Aorta (tissue), 5 donors: ENCODE data around the gene FUZ. TPM values are rescaled to one million over a fixed set of nuclear protein-coding genes. Genes with fewer than 3 reads are reported as not detected.

Experiments used
- ATAC-seq: fragments of 200-7000 bp; cut with Tn5 transposase; one replicate; pipeline ENCODE4 v1.9.1; 2022; ENCODE audit warnings: moderate library complexity; ENCODE audit not compliant: low FRiP score
- DNase-seq, 2 donors: peaks; one replicate each; pipeline ENCODE4 v3.0.0-alpha.2; 2020
- H3K27ac ChIP-seq, 2 donors: one replicate each; pipeline ENCODE4 v1.5.1; 2013; ENCODE audit warnings: low read length in 2 of 2, mild to moderate bottlenecking in 2 of 2, moderate library complexity in 2 of 2, control low read depth in 1 of 2, inconsistent platforms in 1 of 2, low read depth in 1 of 2
- H3K27me3 ChIP-seq, 2 donors: one replicate each; pipeline ENCODE4 v1.6.1; 2013; ENCODE audit warnings: control low read depth in 1 of 2, low read length in 1 of 2, mild to moderate bottlenecking in 1 of 2, moderate library complexity in 1 of 2; ENCODE audit not compliant: insufficient read depth in 2 of 2, control insufficient read depth in 1 of 2
- H3K36me3 ChIP-seq, 2 donors: one replicate each; pipeline ENCODE4 v1.6.1; 2013; ENCODE audit warnings: control low read depth in 1 of 2, low read length in 1 of 2, mild to moderate bottlenecking in 1 of 2; ENCODE audit not compliant: insufficient read depth in 2 of 2, control insufficient read depth in 1 of 2
- H3K4me1 ChIP-seq, 2 donors: one replicate each; pipeline ENCODE4 v1.6.1; 2013; ENCODE audit warnings: low read length in 2 of 2, control low read depth in 1 of 2, mild to moderate bottlenecking in 1 of 2, moderate library complexity in 1 of 2; ENCODE audit not compliant: insufficient read depth in 2 of 2, control insufficient read depth in 1 of 2
- H3K4me3 ChIP-seq, 2 donors: one replicate each; pipeline ENCODE4 v1.5.1; 2013; ENCODE audit warnings: low read length in 2 of 2, control low read depth in 1 of 2, mild to moderate bottlenecking in 1 of 2
- H3K9me3 ChIP-seq: one replicate; pipeline ENCODE4 v1.6.1; 2013; ENCODE audit warnings: mild to moderate bottlenecking, low read length; ENCODE audit not compliant: control insufficient read depth
- WGBS, 2 donors: extraction: QIAGEN DNeasy Blood & Tissue Kit; methylation state at CpG; one replicate each; pipeline ENCODE4 v1.1.7; 2013; 5-methylcytosine and 5-hydroxymethylcytosine counted together
- intact Hi-C, 2 donors: fragments of 100-400 bp; cut with DNase I; formaldehyde crosslinking; loops; one replicate each; pipeline versions ENCODE4 v1.14.2 to v1.15.0; 2022
- microRNA-seq, 2 donors: library from miRNA; unstranded; fragments of <30 nt; microRNA quantifications; one replicate each; pipeline ENCODE4 v1.2.0, GENCODE V29; 2020
- polyA plus RNA-seq, 2 donors: library from polyadenylated mRNA; stranded (reverse); fragments of 200-250 nt; gene quantifications; one replicate each; pipeline ENCODE4 v1.2.3, GENCODE V29; 2013
- total RNA-seq, 2 donors: library from RNA; stranded (reverse); fragmentation: NEBNext Ultra II Directional; extraction: Animal tissue kit (Norgen Biotek cat#: 25700); gene quantifications; one replicate each; pipeline ENCODE4 v1.2.1, GENCODE V29; 2021
- donor health status: healthy with polysubstance abuse.
- donor health status: Bipolar disorder and iron deficiency.
- donor health status: DM: no; HTN: no; CAD: no.
- donor health status: DM: no; HTN: no; CAD: no.
- donor health status: DM: yes; HTN: yes; CAD: no.

FUZ gene
- total and polyA plus RNA-seq, 4 donors, result 9.3 to 27.8 (median 14.8) TPM

DNA sequence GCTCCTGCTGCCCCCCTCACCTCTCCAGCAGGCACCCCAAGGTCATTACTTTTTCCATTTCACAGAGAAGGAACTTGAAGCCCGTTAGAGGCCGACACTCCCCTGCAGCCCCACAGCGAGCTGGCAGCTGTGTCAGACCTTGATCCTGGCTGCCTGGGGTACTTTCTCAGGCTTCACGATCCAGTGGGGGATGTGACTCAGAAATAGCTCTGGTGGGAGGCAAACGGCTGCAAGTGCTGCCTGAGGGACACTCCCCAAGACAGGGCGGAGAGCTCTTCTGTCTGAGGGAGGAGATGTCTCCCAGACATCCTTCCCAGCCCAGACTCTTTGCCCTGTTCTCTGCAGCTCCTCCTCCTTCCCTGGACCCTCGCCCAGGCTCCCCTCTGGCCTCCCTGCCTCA, 54.8 kb downstream of the FUZ start:
- Histone ChIP-seq H3K36me3 (no peaks in the 10 kb centered on the region), H3K27me3 (no peaks in the 10 kb centered on the region), H3K4me3 (no peak overlapping the region), H3K9me3 (no peaks in the 10 kb centered on the region), H3K4me1 (no peaks in the 10 kb centered on the region), H3K27ac (no peak overlapping the region)
- ATAC-seq, result no peak
- DNase-seq, result no peak
- intact Hi-C loops, result loop anchor here in 1 of 2 donors (10.0 kb wide), 1 partner anchor 73 kb away; the partner anchor contains the start of gene ADM5
- 25 to 32% methylated on average over 7 of the region's 7 CpGs for WGBS, 2 donors

Small RNAs within 50 kb of the gene (microRNA-seq; reads per million reads assigned to microRNA genes)
- gene MIR4749 (0.99 to 1.8 reads per million in 2 donors), gene MIR6799 (0 reads per million in 2 donors), gene MIR6800 (0 reads per million in 2 donors)

Other genes starting within 250 kb of the FUZ start
- 10 to 100 TPM; 38.8 to 40.5 TPM for gene NOSIP, start 232.7 kb downstream of the FUZ start, total RNA-seq
- gene NOSIP, start 232.7 kb downstream of the FUZ start, polyA plus RNA-seq, result 100 to 1,000 TPM in 1 of 2 donors, 10 to 100 TPM in 1; 52.5 to 135 TPM
- 1 to 10 TPM in 1 of 2 donors, under 1 TPM in 1; 0.49 to 1.2 TPM for gene PRRG2, start 232.0 kb downstream of the FUZ start, total RNA-seq
- gene PRRG2, start 232.0 kb downstream of the FUZ start, polyA plus RNA-seq, result 1 to 10 TPM in 1 of 2 donors, not detected in 1; 4.1 TPM
- 10 to 100 TPM; 20.2 to 31.3 TPM for gene PRR12, start 222.1 kb downstream of the FUZ start, total RNA-seq
- 10 to 100 TPM in 1 of 2 donors, 1 to 10 TPM in 1; 2.6 to 10.1 TPM for gene PRR12, start 222.1 kb downstream of the FUZ start, polyA plus RNA-seq
- gene RRAS, start 173.1 kb downstream of the FUZ start, total RNA-seq, result 100 to 1,000 TPM; 139 to 167 TPM
- gene RRAS, start 173.1 kb downstream of the FUZ start, polyA plus RNA-seq, result 100 to 1,000 TPM; 320 to 407 TPM
- 10 to 100 TPM; 53.0 to 54.5 TPM for gene SCAF1, start 171.1 kb downstream of the FUZ start, total RNA-seq
- gene SCAF1, start 171.1 kb downstream of the FUZ start, polyA plus RNA-seq, result 10 to 100 TPM; 10.1 to 19.0 TPM
- gene IRF3, start 147.4 kb downstream of the FUZ start, total RNA-seq, result 10 to 100 TPM; 53.7 to 82.7 TPM
- 100 to 1,000 TPM in 1 of 2 donors, 10 to 100 TPM in 1; 37.8 to 278 TPM for gene IRF3, start 147.4 kb downstream of the FUZ start, polyA plus RNA-seq
- gene BCL2L12, start 147.4 kb downstream of the FUZ start, total RNA-seq, result 10 to 100 TPM in 1 of 2 donors, 1 to 10 TPM in 1; 9.9 to 14.0 TPM
- 10 to 100 TPM in 1 of 2 donors, 1 to 10 TPM in 1; 5.8 to 16.4 TPM for gene BCL2L12, start 147.4 kb downstream of the FUZ start, polyA plus RNA-seq
- gene PRMT1, start 136.0 kb downstream of the FUZ start, total RNA-seq, result 10 to 100 TPM; 76.5 to 88.3 TPM
- gene PRMT1, start 136.0 kb downstream of the FUZ start, polyA plus RNA-seq, result 100 to 1,000 TPM in 1 of 2 donors, 10 to 100 TPM in 1; 68.5 to 110 TPM
- gene ADM5, start 123.7 kb downstream of the FUZ start, total RNA-seq, result 1 to 10 TPM in 1 of 2 donors, under 1 TPM in 1; 0.94 to 4.8 TPM
- under 1 TPM; 0.13 to 0.63 TPM for gene ADM5, start 123.7 kb downstream of the FUZ start, polyA plus RNA-seq
- gene CPT1C, start 122.2 kb downstream of the FUZ start, total RNA-seq, result 10 to 100 TPM in 1 of 2 donors, 1 to 10 TPM in 1; 6.5 to 24.4 TPM
- 1 to 10 TPM; 1.9 to 5.7 TPM for gene CPT1C, start 122.2 kb downstream of the FUZ start, polyA plus RNA-seq
- 1 to 10 TPM in 1 of 2 donors, under 1 TPM in 1; 0.42 to 2.6 TPM for gene TSKS, start 50.0 kb downstream of the FUZ start, total RNA-seq
- under 1 TPM in 1 of 2 donors, not detected in 1; 0.38 TPM for gene TSKS, start 50.0 kb downstream of the FUZ start, polyA plus RNA-seq
- 10 to 100 TPM; 71.3 to 77.5 TPM for gene AP2A1, start 46.3 kb downstream of the FUZ start, total RNA-seq
- gene AP2A1, start 46.3 kb downstream of the FUZ start, polyA plus RNA-seq, result 10 to 100 TPM; 19.9 to 63.1 TPM
- gene MED25, start 5.0 kb upstream of the FUZ start, total RNA-seq, result 10 to 100 TPM; 27.2 to 40.3 TPM
- gene MED25, start 5.0 kb upstream of the FUZ start, polyA plus RNA-seq, result 10 to 100 TPM; 18.3 to 52.8 TPM
- gene PTOV1, start 37.9 kb upstream of the FUZ start, total RNA-seq, result 100 to 1,000 TPM; 103 to 133 TPM
- 100 to 1,000 TPM in 1 of 2 donors, 10 to 100 TPM in 1; 50.0 to 142 TPM for gene PTOV1, start 37.9 kb upstream of the FUZ start, polyA plus RNA-seq
- 10 to 100 TPM; 65.2 to 76.5 TPM for gene PNKP, start 54.3 kb upstream of the FUZ start, total RNA-seq
- gene PNKP, start 54.3 kb upstream of the FUZ start, polyA plus RNA-seq, result 10 to 100 TPM; 23.7 to 93.0 TPM
- 10 to 100 TPM; 27.5 to 27.8 TPM for gene AKT1S1, start 64.1 kb upstream of the FUZ start, total RNA-seq
- 10 to 100 TPM; 24.4 to 44.6 TPM for gene AKT1S1, start 64.1 kb upstream of the FUZ start, polyA plus RNA-seq
- gene TBC1D17, start 64.4 kb upstream of the FUZ start, total RNA-seq, result 10 to 100 TPM; 41.1 to 52.4 TPM
- 100 to 1,000 TPM in 1 of 2 donors, 10 to 100 TPM in 1; 22.7 to 102 TPM for gene TBC1D17, start 64.4 kb upstream of the FUZ start, polyA plus RNA-seq
- gene IL4I1, start 83.6 kb upstream of the FUZ start, total RNA-seq, result 1 to 10 TPM in 1 of 2 donors, under 1 TPM in 1; 0.84 to 7.2 TPM
- under 1 TPM in 1 of 2 donors, not detected in 1; 0.50 TPM for gene IL4I1, start 83.6 kb upstream of the FUZ start, polyA plus RNA-seq
- gene ATF5, start 115.9 kb upstream of the FUZ start, total RNA-seq, result 10 to 100 TPM; 13.8 to 43.3 TPM
- gene ATF5, start 115.9 kb upstream of the FUZ start, polyA plus RNA-seq, result 10 to 100 TPM; 11.6 to 24.0 TPM
- 10 to 100 TPM; 27.7 to 39.8 TPM for gene NUP62, start 116.2 kb upstream of the FUZ start, total RNA-seq
- 10 to 100 TPM; 13.3 to 17.3 TPM for gene NUP62, start 116.2 kb upstream of the FUZ start, polyA plus RNA-seq
- gene SIGLEC11, start 147.9 kb upstream of the FUZ start, total RNA-seq, result 1 to 10 TPM; 1.8 to 3.1 TPM
- gene SIGLEC11, start 147.9 kb upstream of the FUZ start, polyA plus RNA-seq, result 1 to 10 TPM in 1 of 2 donors, under 1 TPM in 1; 0.82 to 1.4 TPM
- 10 to 100 TPM; 36.7 to 40.5 TPM for gene VRK3, start 212.1 kb upstream of the FUZ start, total RNA-seq
- 10 to 100 TPM; 23.7 to 27.0 TPM for gene VRK3, start 212.1 kb upstream of the FUZ start, polyA plus RNA-seq
- 1 to 10 TPM; 8.0 to 9.5 TPM for gene ZNF473, start 212.7 kb upstream of the FUZ start, total RNA-seq
- 1 to 10 TPM in 1 of 2 donors, under 1 TPM in 1; 0.75 to 2.3 TPM for gene ZNF473, start 212.7 kb upstream of the FUZ start, polyA plus RNA-seq